Right lobe of liver (tissue), 6 donors: ENCODE measurements around the gene RABGAP1. TPM values are rescaled to one million over a fixed set of nuclear protein-coding genes. Genes with fewer than 3 reads are reported as not detected.

Experiments
- ATAC-seq, 4 donors: fragments of 200-7000 bp; cut with Tn5 transposase; one replicate each; pipeline ENCODE4 v1.9.1; 2020; ENCODE audit warnings: mild to moderate bottlenecking in 4 of 4, moderate library complexity in 4 of 4
- DNase-seq, 3 donors: peaks; one replicate each; pipeline ENCODE4 v3.0.0-alpha.2; 2020
- H3K27ac ChIP-seq, 3 donors: fragments of 200-600 bp; one replicate each; pipeline ENCODE4 v1.8.0; 2022
- H3K27me3 ChIP-seq, 2 donors: fragments of 200-600 bp; one replicate each; pipeline ENCODE4 v1.8.0; 2022
- H3K36me3 ChIP-seq, 4 donors: fragments of 200-600 bp; sonication (generic) in 1 of 4; one replicate each; pipeline versions ENCODE4 v1.5.1 to v1.8.0; 2017 to 2022; ENCODE audit warnings: control low read depth in 1 of 4
- H3K4me1 ChIP-seq, 4 donors: fragments of 200-600 bp; sonication (generic) in 1 of 4; one replicate each; pipeline versions ENCODE4 v1.5.1 to v1.8.0; 2017 to 2022; ENCODE audit warnings: control low read depth in 1 of 4
- H3K4me3 ChIP-seq, 3 donors: fragments of 200-600 bp; one replicate each; pipeline ENCODE4 v1.8.0; 2022
- H3K9me3 ChIP-seq, 4 donors: fragments of 200-600 bp; sonication (generic) in 1 of 4; one replicate each; pipeline versions ENCODE4 v1.5.1 to v1.8.0; 2017 to 2022; ENCODE audit warnings: control low read depth in 1 of 4
- CTCF ChIP-seq, 4 donors: fragments of 200-600 bp in 3 of 4; fragments of 450-650 bp in 1 of 4; IDR thresholded peaks; one replicate each; pipeline versions ENCODE4 v1.5.1 to v1.8.0; 2016 to 2022; ENCODE audit warnings: antibody characterized with exemption in 4 of 4, mild to moderate bottlenecking in 2 of 4
- POLR2A ChIP-seq: fragments of 450-650 bp; IDR thresholded peaks from one replicate; pipeline ENCODE4 v1.6.1; 2017; ENCODE audit warnings: antibody characterized with exemption, mild to moderate bottlenecking
- WGBS: methylation state at CpG from one replicate; pipeline ENCODE4 v1.1.6; 2018; ENCODE audit warnings: low coverage, low lambda C conversion rate; ENCODE audit not compliant: insufficient coverage; ENCODE audit errors: missing lambda C conversion rate; 5-methylcytosine and 5-hydroxymethylcytosine counted together
- intact Hi-C, 2 donors: fragments of 100-400 bp; cut with DNase I; formaldehyde crosslinking; loops; one replicate each; pipeline versions ENCODE4 v1.11.2 to v1.14.1; 2022
- total RNA-seq, 6 experiments: library from RNA; depleted of rRNA in 2 of 6; stranded (reverse); fragments of >200 nt in 2 of 6; fragmentation: NEBNext Ultra II Directional in 3 of 6; extraction: Animal tissue kit (Norgen Biotek cat#: 25700) in 3 of 6; gene quantifications; one replicate each; pipeline versions ENCODE4 v1.1.0 to v1.2.4, GENCODE V29; 2016 to 2023
- donor health status: DM: no; HTN: yes; CAD: no.
- donor health status: DM: no; HTN: no; CAD: no.
- donor health status: DM: no; HTN: no; CAD: no.
- donor health status: DM: no; HTN: yes; CAD: no.
- donor health status: DM: no; HTN: yes; CAD: no.

The RABGAP1 gene
- total RNA-seq, 6 experiments from 2014 or later, result 11.4 to 15.4 (median 13.5) TPM

DNA sequence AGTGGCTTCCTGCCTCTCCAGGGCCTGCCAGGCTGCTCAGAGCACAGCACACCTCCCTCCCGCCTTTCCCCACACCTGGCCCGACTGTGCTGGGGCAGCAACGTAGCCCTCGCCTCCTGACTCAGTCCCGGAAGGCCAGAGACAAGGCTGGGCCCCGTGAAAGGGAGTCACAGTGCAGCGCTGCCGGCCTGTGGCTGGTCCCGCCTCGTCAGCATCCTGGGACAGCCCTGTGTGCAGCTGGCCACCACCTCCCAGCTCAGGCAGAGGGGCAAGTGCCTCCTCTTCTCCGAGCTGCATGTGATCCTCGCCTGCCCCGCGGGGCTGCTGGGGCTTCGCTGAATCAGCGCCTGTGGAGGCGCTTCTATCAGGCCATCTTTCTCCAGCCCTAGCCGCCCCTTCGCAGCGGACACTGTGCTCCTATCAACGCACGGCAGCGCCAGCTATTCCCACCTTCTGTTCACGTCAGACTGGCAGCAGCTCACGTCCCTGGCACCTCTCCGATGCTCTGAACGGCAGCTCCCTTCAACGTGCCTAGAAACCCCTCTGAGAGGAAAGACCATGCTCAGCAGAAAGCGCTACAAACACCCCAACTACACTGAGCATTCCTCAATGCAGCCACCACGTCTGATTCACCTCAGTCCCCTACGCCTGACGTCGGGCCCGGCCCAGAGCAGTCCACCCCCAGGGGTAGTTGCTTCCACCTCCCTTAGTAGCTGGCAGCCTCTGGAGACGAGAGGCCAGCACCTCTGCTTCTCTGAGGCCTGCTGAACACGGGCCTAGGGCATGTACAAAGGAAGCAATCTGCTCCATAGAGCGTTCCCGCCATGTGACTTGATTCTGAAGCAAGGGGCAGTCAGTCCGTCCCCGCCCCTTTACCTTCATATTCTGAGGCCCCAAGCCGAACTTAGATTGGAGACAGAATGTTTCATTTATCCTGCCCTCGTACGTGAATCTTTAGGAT is 171.5 kb downstream of the RABGAP1 start:
- 81% methylated on average over 6 of the region's 43 CpGs for WGBS
- no peak for DNase-seq

DNA sequence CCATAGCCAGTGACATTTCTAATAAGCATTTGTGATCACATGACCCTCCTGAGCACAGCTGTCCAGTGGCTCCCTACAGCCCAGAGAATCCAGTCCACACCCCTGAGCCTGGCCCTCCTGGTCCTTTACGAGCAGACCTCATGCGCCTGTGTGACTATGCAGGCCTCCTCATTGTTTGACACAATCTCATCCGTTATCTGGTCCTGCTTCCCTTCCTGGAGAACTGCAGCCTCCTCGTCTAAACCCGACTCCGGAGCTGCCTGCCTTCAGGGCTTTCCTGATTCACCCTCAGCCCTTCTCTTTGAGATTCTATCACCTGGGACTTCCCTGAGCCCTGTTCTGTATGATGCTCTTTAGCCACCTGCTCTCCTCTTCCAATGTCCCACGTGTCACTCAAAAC is 172.4 kb downstream of the RABGAP1 start:
- TF ChIP-seq POLR2A, result no peak
- TF ChIP-seq CTCF (IDR thresholded peaks at IDR 0.05), result no peak
- 86% methylated on average over 7 of the region's 7 CpGs for WGBS
- Histone ChIP-seq H3K9me3 (no peaks in the 10 kb centered on the region), H3K36me3 (peaks cover 0 to 3% (median 0%) of the 10 kb centered on the region in 4 donors), H3K4me1 (peaks cover 0 to 12% (median 5%) of the 10 kb centered on the region in 4 donors), H3K27ac (no peak overlapping the region), H3K4me3 (no peak overlapping the region), H3K27me3 (no peaks in the 10 kb centered on the region)
- intact Hi-C loops, result no loop called here
- DNase-seq (no peak), ATAC-seq (no peak)

More for the DNA sequence above, 171.5 kb downstream of the RABGAP1 start:
- Histone ChIP-seq H3K27ac (no peak overlapping the region), H3K36me3 (peaks cover 0 to 5% (median 0%) of the 10 kb centered on the region in 4 donors), H3K27me3 (no peaks in the 10 kb centered on the region), H3K9me3 (no peaks in the 10 kb centered on the region), H3K4me1 (peaks cover 0 to 12% (median 5%) of the 10 kb centered on the region in 4 donors), H3K4me3 (no peak overlapping the region)
- TF ChIP-seq CTCF (IDR thresholded peaks at IDR 0.05), result no peak
- TF ChIP-seq POLR2A, result no peak
- intact Hi-C loops, result no loop called here
- peak in 1 of 4 donors; percentile 4 for ATAC-seq

DNA sequence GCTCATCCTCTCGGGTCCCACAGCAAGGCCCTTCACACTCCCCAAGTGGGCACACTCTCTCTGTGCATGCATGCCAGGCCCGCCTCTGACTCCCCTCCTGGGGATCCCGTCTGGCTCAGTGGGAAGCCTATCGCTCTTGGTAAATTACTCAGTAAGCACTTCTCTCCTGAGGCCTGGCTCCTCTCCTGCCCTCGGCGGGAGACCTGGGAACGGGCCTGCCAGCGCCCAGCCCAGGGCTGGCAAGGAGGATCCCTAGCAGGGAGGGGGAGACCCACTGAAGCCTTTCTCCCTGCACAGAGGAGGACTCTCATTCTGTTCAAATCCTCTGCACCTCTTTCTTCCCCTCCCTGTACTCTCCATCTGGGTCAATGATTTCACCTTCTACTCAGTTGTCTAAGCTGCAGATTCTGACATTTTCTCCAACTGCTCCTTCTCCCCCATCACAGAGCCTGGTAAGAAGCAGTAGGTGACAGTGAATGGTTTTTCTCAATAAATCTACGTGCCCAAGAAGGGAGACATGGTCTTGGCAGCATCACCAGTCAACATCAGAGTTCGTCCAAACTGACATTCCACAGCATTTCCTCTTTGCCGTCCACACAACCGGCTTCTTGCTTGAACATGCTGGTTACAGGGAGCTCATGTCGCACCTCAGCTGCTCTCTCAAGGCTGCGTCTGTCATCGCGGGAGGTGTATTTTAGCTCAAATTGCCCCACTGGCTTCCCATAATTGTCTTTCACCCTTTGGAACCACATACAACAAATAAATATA is 174.5 kb downstream of the RABGAP1 start:
- DNase-seq (no peak), ATAC-seq (no peak)
- Histone ChIP-seq H3K27me3 (no peaks in the 10 kb centered on the region), H3K9me3 (no peaks in the 10 kb centered on the region), H3K36me3 (no peaks in the 10 kb centered on the region), H3K27ac (no peak overlapping the region), H3K4me1 (no peaks in the 10 kb centered on the region), H3K4me3 (no peak overlapping the region)
- 77% methylated on average over 10 of the region's 16 CpGs for WGBS
- intact Hi-C loops, result no loop called here
- no peak for TF ChIP-seq POLR2A
- no peak for TF ChIP-seq CTCF (IDR thresholded peaks at IDR 0.05)

DNA sequence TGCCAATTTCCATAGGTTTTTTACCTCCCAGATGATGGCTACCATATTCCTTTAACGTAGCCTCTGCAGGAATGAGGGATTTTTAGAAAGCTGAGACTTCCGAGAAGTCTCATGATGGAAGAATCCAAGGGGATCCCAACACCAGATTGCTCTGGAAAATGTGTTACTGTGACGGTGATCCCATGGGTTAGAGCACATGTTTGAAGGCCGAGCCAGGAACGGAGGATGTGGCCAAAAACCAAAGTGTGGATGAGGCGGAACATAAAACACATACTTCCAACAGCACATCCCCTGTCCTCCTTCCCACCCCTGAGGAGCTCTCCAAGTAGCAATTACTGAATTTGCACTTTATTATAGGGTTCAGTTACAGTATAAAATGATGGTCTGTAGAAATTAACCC is 175.2 kb downstream of the RABGAP1 start:
- no peak for ATAC-seq
- intact Hi-C loops, result no loop called here
- TF ChIP-seq POLR2A (no peak), CTCF (IDR thresholded peaks at IDR 0.05) (no peak)
- Histone ChIP-seq H3K27ac (no peak overlapping the region), H3K9me3 (no peaks in the 10 kb centered on the region), H3K4me3 (no peak overlapping the region), H3K36me3 (no peaks in the 10 kb centered on the region), H3K4me1 (peaks cover 0 to under 1% (median 0%) of the 10 kb centered on the region in 4 donors), H3K27me3 (no peaks in the 10 kb centered on the region)
- no peak for DNase-seq
- 93% methylated on average over 4 of the region's 6 CpGs for WGBS
